Measurements from ENCODE around the gene FAM50B.
"Not testable (repeated sequence)": the region's sequence is repeated elsewhere in the genome, so short reads cannot be mapped to it uniquely, and the experiment has no call there.

Gene FAM50B

GRCh38 chr6:3849681-3850450, 693 bp downstream of the FAM50B start:
- no peak for DNase-seq (ENCODE audit: low read depth, low spot score)

- no peak for DNase-seq (ENCODE audit: low read depth, low spot score)
These were observed 1.5 kb downstream of the FAM50B start for GRCh38 chr6:3850451-3851203.

GRCh38 chr6:3851839-3852238, 2.7 kb downstream of the FAM50B start:
- DNase-seq (ENCODE audit: low read depth, low spot score), result no peak

- DNase-seq (ENCODE audit: low read depth, low spot score), result no peak
These were observed 3.2 kb downstream of the FAM50B start for GRCh38 chr6:3852391-3852790.

- no peak for DNase-seq (ENCODE audit: low read depth, low spot score)
These were observed 6.7 kb downstream of the FAM50B start for GRCh38 chr6:3855866-3856265.

- DNase-seq (ENCODE audit: low read depth, low spot score), result no peak
These were observed 7.4 kb downstream of the FAM50B start for GRCh38 chr6:3856576-3856975.

GRCh38 chr6:3857468-3858456, 8.6 kb downstream of the FAM50B start:
- DNase-seq (ENCODE audit: low read depth, low spot score), result no peak

- DNase-seq (ENCODE audit: low read depth, low spot score), result no peak
These were observed 10.8 kb downstream of the FAM50B start for GRCh38 chr6:3859878-3860552.

GRCh38 chr6:3861424-3861823, 12.3 kb downstream of the FAM50B start:
- no peak for DNase-seq (ENCODE audit: low read depth, low spot score)

- no peak for DNase-seq (ENCODE audit: low read depth, low spot score)
These were observed 12.9 kb downstream of the FAM50B start for GRCh38 chr6:3862038-3862437.

GRCh38 chr6:3863322-3863721, 14.1 kb downstream of the FAM50B start:
- DNase-seq (ENCODE audit: low read depth, low spot score), result not testable (repeated sequence)

- no peak for DNase-seq (ENCODE audit: low read depth, low spot score)
These were observed 16.3 kb downstream of the FAM50B start for GRCh38 chr6:3865463-3865862.

GRCh38 chr6:3867641-3868502, 18.7 kb downstream of the FAM50B start:
- DNase-seq (ENCODE audit: low read depth, low spot score), result no peak

- DNase-seq (ENCODE audit: low read depth, low spot score), result no peak
These were observed 19.4 kb downstream of the FAM50B start for GRCh38 chr6:3868544-3868943.

GRCh38 chr6:3869284-3869631, 20.1 kb downstream of the FAM50B start:
- no peak for DNase-seq (ENCODE audit: low read depth, low spot score)

GRCh38 chr6:3869632-3870527, 20.7 kb downstream of the FAM50B start:
- DNase-seq (ENCODE audit: low read depth, low spot score), result no peak

GRCh38 chr6:3870528-3870925, 21.4 kb downstream of the FAM50B start:
- no peak for DNase-seq (ENCODE audit: low read depth, low spot score)

- no peak for DNase-seq (ENCODE audit: low read depth, low spot score)
These were observed 22.3 kb downstream of the FAM50B start for GRCh38 chr6:3871515-3871914.

- no peak for DNase-seq (ENCODE audit: low read depth, low spot score)
These were observed 22.8 kb downstream of the FAM50B start for GRCh38 chr6:3871939-3872338.
